ENCODE results near the gene KIF25.
"Not testable (repeated sequence)": the region's sequence is repeated elsewhere in the genome, so short reads cannot be mapped to it uniquely, and the experiment has no call there.

Gene KIF25

DNA sequence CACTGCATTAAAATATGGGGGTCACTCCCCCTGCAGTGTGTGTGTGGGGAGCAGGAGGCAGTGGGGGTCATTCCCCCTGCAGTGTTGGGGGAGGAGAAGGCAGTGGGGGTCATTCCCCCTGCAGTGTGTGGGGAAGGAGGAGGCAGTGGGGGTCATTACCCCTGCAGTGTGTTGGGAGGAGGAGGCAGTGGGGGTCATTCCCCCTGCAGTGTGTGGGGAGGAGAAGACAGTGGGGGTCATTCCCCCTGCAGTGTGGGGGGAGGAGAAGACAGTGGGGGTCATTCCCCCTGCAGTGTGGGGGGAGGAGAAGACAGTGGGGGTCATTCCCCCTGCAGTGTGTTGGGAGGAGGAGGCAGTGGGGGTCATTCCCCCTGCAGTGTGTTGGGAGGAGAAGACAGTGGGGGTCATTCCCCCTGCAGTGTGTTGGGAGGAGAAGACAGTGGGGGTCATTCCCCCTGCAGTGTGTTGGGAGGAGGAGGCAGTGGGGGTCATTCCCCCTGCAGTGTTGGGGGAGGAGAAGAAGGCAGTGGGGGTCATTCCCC, 21.3 kb upstream of the KIF25 start:
- DNase-seq: not testable (repeated sequence)

DNA sequence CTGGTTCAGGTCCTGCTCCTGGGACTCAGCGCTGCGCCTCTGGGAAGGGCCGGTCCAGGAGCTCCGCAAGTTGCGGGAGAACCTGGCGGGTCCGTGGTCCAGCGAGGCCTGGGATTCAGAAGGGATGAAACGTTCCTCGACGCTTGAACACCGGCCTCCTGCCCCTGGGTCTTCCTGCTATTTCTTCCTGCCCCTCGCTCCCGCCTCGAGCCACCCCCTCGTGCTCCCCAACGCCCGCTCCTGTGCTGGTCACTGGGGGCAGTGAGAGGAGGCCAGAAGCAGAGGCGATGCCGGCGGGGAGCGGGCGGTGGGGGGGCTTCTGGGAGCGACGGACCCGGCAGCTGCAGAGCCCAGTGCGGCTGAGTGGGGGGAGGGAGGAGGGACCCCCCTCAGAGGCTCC, 20.8 kb upstream of the KIF25 start:
- DNase-seq: no peak

DNA sequence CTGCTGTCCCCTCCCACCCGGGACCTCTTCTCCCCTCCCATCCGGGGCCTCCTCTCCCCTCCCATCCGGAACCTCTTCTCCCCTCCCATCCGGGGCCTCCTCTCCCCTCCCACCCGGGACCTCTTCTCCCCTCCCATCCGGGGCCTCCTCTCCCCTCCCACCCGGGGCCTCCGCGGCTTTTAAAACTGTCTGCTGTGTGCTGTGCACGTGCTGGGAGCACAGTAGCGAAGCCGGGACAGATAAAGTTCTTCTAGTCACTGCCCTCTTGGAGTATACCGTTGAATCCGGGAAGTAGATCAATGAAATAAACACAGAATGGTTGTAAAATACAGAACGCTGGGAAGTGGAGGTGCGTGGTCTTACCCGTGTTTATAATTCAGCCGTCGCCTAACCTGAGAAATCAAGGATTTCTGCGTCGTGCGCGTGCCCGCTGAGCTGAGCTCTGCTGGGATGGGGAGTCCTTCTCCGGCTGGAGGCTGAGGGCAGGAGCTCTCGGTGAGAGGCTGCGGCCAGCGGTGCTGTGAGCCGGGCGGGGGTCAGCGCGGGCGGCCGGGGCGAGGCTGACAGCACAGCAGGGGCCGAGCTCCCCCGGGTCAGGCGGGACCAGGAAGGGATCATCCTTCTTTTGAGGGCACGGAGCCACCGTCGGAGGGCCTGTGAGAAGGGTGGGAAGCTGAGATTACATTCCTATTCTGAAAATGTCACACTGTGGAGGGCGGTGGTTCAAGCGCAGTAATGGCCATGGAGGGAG, 19.6 kb upstream of the KIF25 start:
- DNase-seq: no peak

DNA sequence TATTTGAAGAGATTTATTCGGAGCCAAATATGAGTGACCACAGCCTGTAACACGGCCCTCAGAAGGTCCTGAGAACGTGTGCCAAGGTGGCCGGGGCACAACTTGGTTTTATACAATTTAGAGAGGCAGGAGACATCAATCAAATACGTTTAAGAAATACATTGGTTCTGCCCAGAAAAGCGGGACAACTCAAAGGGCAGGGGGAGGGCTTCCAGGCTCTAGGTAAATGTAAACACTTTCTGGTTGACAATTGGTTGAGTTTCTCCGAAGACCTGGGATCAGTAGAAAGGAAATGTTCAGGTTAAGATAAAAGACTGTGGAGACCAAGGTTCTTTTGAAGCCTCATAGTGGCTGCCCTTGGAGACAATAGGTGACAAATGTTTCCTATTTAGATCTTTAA, 18.9 kb upstream of the KIF25 start:
- DNase-seq: no peak

DNA sequence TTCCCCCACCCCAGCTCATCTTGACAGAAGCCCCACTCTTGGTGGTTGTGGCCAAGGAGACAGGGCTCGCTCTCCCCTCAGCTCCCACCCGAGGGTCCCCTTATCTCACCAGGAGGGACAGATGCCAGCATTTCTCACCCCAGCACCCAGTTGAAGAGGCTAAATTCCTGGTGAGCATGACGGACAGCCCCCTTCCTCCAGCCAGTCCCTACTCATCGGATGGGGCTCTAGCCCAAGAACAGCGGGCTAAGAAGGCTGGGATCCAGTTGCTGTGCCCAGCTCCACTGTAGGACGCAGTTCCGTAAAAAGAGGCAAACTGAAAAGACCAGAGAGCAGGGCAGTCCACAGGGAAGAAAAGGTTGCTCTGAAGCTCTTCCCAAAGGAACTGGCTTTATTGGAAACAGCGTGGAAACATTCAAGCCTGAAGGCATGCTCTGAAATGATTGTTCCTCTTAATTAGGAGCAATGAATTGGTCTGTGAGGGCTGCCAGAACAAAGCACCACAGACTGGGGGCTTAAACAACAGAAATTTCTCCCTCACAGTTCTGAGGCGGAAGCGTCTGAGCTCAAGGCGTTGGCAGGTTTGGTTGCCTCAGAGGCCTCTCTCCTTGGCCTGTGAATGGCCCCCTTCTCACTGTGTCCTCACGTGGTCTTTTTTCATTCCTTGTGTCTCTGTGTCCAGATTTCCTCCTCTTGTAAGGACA, 17.9 kb upstream of the KIF25 start:
- no peak for DNase-seq

DNA sequence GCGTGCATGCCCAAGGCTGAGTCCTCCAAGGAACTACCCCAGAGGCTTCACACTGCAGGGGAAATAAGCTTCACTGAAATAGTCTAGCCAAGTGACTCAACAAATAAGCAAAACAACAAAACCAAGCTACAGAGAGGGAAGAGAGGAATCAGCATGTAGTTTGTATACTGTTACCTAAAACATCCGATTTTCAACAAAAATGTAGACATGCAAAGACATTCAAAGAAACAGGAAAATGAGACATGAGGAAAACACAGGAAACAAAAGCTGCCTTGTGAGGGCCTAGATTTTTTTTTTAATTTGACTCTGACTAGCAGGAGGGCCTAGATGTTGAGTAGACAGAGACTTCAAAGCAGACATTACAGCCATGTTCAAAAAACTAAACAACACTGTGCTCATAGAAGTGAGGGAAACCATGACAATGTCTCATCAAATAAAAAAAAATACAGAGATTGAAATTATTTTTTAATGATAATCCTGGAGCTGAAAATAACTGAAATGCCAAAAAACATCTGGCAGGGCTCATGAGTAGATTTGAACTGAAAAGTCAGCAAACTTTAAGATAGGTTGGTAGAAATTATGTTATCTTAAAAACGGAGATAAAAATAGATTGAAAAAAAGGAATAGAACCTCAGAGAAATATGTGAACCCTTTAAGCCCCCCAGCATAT, 16.4 kb upstream of the KIF25 start:
- no peak for DNase-seq

DNA sequence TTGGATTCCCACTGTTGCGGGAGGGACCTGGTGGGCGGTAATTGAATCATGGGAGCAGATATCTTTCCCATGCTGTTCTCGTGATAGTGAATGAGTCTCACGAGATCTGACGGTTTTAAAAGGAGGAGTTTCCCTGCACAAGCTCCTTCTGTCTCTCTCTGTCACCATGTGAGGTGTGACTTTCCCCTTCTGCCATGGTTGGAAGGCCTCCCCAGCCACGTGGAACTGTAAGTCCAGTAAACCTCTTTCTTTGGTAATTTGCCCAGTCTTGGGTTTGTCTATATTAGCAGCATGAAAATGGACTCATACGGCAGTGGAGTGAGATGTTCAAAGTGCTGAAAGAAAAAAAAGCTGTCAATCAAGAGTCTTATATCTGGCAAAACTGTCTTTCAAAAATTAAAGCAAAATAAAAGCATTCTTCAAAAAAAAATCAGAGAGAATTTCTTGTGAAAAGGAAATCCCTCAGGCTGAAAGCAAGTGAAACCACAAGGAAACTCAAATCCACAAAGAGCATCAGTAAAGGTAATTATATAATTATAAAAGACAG, 15.5 kb upstream of the KIF25 start:
- DNase-seq: no peak

DNA sequence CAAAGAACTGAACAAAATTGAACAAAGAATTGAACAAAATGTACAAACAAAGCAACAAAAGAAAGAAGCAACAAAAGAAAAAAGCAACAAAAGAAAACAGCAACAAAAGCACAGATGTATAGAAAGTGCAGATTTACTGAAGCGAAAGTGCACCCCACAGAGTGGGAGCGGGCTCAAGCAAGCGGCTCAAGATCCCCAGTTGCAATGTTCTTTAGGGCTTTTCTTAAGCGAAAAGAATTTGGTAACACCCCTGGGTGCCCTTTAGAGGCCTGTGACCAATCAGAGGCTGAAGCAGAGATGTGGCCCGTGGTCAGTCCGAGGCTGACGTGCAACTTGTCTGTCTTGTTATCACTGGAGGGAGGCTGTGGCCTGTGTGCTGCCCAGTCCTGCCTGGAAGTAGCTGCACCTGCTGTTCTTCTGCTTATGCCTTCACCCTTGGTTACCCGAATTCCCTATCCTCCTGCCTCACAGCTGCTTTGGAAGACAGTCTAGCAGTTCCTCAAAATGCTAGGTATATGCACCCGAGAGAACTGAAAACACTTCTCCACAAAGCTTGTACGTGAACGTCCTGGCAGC, 13.2 kb upstream of the KIF25 start:
- DNase-seq: no peak

DNA sequence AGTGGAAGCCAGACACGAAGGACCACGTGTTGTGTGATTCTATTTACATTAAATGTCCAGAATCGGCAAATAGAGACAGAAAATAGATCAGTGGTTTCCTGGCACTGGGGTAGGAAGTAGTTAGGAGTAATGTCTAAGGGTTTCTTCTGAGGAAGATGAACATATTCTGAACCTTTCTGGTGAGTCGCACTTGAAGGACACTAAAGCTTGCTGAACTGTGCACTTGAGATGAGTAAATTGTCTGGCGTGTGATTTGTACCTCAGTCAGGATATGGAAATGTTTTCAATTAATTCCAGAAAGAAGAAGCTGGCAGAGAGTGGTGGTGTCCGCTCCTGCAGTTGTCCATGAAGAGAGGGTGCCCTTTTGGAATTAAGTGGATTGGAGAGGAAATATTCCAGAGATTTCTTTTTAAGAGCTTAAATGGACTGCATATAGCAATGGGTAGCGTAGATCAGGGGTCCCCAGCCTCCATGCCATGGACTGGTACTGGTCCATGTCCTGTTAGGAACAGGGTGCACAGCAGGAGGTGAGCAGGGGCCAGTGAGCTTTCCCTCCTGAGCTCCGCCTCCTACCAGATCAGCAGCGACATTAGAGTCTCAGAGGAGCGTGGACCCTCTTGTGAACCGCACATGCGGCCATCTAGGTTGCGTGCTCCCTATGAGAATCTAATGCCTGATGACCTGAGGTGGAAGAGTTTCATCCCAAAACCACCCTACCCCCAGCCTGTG, 12.4 kb upstream of the KIF25 start:
- no peak for DNase-seq

DNA sequence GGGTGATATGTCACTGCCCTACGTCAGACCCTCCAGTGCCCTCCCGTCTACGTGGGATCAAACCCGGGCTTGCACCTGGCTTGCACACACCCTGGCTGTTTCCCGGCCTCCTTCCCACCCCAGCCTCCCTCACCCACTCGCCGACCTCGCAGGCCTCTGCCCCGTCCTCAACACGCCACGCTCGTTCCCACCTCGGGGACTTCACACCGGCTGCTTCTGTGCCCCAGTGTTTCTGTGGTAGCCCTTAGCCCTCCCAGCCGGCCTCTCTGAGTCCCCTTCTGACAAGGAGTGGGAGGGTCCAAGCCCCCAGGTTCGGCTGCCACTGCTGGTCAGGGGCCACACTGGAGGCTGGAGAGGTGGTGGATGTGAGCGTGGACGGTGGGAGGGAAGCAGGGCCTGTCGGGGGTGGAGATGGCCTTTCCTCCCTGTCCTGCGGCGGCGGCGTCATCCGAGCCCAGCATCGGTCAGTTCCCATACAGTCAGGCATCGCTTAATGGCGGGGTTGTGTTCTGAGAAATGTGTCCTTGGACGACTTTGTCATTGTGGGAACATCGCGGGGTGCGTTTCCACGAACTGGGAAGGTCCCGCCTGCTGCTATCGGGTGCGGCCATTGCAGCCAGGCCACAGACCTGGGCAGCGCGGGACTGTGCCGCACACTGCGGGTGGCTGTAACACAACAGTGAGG, 11.4 kb upstream of the KIF25 start:
- no peak for DNase-seq

DNA sequence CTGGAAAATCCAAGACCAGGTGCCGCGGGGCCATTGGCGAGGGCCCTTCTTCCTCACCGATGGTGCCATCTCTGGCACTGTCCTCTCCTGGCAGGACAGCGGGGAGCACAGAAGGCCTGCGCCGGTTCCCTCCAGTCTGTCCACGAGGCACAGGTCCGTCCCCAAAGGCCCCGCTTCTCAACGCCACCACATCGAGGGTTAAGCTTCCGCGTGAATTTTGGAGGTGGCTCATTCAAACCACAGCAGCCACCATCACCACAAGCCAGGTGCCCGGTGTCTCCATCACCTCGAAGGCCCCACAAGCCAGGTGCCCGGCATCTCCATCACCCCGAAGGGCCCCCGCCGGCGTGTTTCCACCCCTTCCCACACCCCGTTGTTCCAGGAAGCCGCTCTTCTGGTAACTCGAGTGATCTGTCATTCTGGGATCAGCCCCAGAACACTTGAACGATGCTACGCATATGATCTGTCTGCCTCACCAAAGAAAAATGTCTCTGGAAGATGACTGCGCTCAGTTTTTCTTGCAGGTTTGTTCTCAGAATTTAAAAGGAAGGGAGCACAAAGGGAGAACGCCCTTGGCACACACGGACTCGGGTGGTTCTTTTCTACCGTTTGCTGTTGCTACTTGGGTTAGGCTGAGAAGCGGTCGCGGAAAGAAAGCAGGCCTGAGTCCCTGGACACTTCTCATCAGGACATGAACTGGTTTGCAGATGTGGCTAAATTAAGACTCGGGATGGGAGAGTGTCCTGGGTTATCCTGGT, 9.9 kb upstream of the KIF25 start:
- DNase-seq: no peak

DNA sequence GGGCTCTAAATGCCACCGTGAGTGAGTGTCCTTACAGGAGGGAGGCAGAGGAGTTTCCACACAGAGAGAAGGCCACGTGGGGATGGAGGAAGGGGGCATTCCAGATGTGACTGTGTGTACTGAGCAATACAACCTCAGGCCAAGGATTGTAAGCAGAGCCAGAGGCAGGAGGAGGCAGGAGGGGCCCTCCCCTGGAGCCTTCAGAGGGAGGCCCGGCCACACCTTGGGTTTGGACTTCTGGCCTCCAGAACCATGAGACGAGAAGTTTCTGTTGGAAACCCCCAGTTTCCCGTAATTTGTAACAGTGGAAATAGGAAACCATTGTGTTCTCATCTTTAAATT, 9.3 kb upstream of the KIF25 start:
- DNase-seq: no peak

DNA sequence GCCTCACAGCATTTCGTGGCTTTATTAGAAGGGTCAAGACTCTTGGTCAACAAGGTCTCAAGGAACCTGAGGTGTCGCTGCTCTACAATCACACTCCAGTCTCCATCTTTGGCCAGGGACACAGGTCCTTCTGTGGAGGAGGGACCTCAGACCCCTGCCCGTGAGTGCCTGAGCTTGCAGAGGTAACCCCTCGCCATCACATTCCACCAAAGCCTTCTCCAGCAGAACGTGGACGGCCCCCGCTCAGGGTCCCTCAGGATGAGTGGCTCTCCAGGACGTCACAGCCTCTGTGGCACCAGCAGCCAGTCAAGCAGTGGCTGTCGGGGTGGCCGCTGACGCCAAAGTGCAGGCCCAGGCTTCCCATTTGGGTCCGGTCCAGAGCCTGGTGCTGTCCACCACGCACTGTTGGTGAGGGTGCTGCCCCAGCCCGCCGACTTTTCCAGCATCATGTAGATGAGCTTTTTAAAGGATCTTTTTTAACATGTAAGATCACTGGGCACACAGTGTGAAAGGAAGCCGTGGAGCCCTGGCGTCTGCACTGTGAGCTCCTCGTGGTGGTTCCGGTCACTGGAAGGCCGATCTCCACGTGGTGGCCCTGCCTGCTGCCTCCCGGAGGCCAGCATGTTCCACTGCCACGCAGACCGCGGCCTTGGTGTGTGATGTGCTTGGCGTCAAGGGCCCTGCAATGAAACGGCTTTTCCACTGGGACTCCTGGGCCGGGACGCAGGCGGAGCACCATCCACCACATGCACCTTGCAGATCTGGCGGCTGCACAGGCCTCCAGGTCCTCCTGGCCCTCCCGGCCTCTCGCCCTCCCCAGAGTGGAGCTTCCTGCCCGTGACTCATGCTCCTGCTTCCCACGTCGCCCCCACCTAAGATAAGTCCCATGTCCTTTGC, 8.3 kb upstream of the KIF25 start:
- no peak for DNase-seq

DNA sequence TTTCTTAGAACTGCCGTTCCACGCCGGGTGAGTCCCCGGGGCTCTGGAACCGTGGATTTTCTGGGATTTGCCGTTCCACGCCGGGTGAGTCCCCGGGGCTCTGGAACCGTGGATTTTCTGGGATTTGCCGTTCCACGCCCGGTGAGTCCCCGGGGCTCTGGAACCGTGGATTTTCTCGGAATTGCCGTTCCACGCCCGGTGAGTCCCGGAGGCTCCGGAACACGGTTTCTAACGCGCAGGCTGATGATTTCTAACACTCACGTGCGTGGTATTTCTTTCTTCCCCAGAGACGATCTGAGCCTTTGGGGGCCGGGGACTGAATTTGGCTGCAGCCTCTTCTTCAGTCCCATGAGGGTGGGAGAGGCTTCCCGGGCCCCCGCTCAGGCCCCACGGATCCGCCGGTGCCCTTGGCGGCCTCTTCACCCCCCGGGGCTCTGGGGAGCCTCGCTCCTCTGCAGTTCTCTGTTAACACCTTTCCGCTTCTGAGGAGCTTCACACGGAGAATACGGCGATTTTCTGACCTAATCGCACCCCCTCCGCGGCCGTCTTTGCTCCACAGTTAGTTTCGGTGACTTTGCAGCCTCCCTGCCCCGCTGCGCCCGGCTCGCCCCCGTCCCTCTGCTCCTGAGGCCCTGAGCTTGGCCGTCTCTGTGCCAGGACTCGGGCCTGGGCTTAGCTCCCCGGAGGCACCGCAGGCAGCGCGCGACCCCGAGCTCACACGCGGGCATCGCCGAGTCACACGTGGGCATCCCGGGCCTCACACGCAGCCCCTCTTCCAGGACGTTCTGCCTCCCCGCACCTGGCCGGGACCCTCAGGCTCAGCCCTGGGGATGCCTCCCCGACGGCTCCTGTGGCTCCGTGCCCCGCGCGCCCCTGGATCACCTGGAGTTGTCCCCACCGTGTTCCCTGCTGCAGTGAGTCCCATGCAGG, 7.2 kb upstream of the KIF25 start:
- no peak for DNase-seq

DNA sequence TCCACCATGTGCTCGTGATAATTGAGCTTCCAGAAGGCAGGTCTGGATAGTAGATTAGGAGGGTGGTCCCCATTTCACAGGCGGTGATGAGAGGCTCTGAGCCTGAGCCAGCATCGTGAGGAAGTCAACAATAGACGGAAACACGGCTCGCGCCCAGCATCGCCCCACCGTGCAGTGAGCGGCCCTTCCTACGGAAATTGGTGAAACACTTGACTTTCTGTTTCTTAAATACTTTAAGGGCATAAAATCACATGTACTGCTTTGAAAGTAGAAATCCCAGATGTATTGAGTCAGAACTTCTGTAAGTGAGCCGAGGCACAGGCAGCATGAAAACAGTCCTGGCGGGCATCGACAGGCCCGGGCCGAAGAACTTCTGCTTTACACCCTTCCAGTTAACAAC, 4.3 kb upstream of the KIF25 start:
- no peak for DNase-seq

DNA sequence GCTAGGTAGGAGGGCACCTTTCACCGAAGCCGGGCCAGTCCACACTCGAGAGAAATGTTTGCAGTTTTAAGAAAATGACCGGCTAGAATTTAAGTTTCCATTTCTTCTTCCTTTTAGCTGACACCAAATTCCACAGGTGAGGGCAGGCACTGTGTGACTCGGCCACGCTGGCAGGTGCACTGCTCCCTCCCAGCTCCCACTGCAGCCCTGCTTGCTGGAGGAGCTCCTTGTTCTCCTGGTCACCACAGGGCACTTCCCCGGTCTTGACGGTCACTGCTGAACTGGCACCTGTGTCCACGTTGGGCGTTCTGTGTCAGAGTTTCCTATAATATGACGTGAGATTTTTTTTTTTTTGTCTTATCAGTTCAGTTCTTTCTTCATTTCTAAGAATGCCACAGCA, 3.6 kb upstream of the KIF25 start:
- DNase-seq: no peak

DNA sequence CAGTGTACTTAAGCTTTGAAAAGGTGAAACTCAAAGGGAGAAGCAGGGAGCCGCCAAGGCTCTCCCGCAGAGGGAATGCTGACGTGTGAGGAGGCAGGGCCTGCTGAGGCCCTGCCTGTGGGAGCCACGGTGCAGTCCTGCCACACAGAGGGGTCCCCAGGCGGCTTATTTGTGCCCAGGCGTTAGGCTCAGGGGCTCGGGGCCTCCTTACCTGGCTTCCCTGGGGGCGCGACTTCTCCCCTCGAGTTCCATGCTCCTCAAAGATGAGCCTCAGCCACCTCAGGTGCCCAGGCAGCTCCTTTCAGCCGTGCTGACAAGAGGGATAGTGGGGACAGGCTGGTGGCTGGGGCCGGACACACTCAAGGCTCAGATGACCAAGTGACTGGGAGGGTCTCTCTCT, 2.2 kb upstream of the KIF25 start:
- DNase-seq: no peak

DNA sequence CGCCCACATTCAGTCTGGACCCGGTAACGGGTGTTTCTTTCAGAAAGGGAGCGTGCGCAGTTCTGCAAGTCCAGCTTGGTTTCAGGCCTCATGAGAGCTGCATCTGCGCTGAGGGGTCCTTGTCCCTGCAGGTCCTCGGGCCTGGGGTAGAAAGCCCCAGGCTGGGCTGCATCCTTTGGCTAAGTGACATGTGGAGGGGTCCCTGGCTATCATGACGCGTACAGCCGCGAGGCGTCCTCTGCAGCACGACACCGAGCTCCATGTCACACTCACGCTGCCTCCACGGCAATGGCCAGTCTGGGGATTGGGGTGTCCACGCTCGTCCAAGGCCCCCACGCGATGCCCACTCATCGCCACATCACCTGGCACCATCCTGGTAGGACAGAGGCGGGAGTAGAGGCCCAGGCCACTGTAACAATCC, 1.7 kb upstream of the KIF25 start:
- no peak for DNase-seq
